ENCODE results near the gene CRIP1.

The CRIP1 gene

GRCh38 chr14:105471823-105472485 lies 14.7 kb upstream of the CRIP1 start:
- no peak overlapping the region for H3K27ac Mint-ChIP-seq

GRCh38 chr14:105472486-105472991 lies 14.1 kb upstream of the CRIP1 start:
- H3K36me3 Mint-ChIP-seq (ENCODE audit: low read depth) = peaks cover 2% of the 10 kb centered on the region
- H3K27me3 Mint-ChIP-seq = peaks cover 14% of the 10 kb centered on the region
- ATAC-seq = no peak
- H3K27ac Mint-ChIP-seq = no peak overlapping the region
- no peaks in the 10 kb centered on the region for H3K9me3 Mint-ChIP-seq
- no peak for DNase-seq
- peaks cover 9% of the 10 kb centered on the region for H3K4me1 Mint-ChIP-seq
- no peak overlapping the region for H3K4me3 Mint-ChIP-seq

More at GRCh38 chr14:105471823-105472485, 14.7 kb upstream of the CRIP1 start:
- Mint-ChIP-seq H3K4me3 (no peak overlapping the region), H3K9me3 (no peaks in the 10 kb centered on the region), H3K4me1 (peaks cover 5% of the 10 kb centered on the region), H3K27me3 (peaks cover 9% of the 10 kb centered on the region), H3K36me3 (ENCODE audit: low read depth) (no peaks in the 10 kb centered on the region)
- DNase-seq (no peak), ATAC-seq (no peak)

DNA sequence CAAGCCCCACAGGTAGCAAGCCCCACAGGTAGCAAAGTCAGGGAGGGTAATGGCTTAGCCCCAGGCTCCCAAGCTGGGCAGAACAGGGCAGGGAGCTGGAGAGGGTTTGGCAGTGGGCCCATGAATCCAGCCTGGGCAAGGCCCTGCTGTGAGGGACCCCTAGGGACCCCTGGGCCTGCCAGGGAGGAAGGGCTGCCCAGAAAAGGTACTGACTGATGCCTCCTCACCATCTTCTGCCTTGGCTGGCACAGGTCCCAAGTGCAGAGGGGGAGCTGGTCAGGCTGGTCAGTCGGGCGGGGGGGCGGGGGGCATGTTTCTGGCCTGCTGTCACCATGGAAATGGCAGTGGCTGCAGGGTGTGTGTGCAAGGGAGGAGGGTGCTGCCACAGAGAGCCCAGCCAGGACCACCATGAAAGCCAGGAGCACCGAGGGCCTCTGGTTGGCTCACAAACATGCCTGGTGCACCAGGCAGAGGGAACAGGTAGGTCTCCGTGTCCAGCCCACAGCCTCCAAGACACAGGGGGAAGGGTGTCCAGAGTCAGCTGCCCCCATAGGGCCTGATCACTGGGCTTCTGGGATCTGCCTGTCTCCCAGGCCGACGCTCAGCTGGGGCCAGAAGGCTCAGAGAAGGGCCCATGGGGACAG lies 13.5 kb upstream of the CRIP1 start:
- H3K27me3 Mint-ChIP-seq = peaks cover 14% of the 10 kb centered on the region
- no peak for ATAC-seq
- no peaks in the 10 kb centered on the region for H3K9me3 Mint-ChIP-seq
- peaks cover 9% of the 10 kb centered on the region for H3K4me1 Mint-ChIP-seq
- no peak overlapping the region for H3K27ac Mint-ChIP-seq
- H3K4me3 Mint-ChIP-seq = no peak overlapping the region
- H3K36me3 Mint-ChIP-seq (ENCODE audit: low read depth) = peaks cover 2% of the 10 kb centered on the region
- no peak for DNase-seq

GRCh38 chr14:105473677-105474482 lies 12.8 kb upstream of the CRIP1 start:
- no peaks in the 10 kb centered on the region for H3K9me3 Mint-ChIP-seq
- H3K27ac Mint-ChIP-seq = no peak overlapping the region
- H3K36me3 Mint-ChIP-seq (ENCODE audit: low read depth) = peaks cover 2% of the 10 kb centered on the region
- ATAC-seq (peak; percentile 37), DNase-seq (peak; percentile 47)
- H3K27me3 Mint-ChIP-seq = peaks cover 14% of the 10 kb centered on the region
- no peak overlapping the region for H3K4me3 Mint-ChIP-seq
- H3K4me1 Mint-ChIP-seq = peaks cover 9% of the 10 kb centered on the region

GRCh38 chr14:105474483-105475268 lies 12.0 kb upstream of the CRIP1 start, which contains the start of gene CRIP2:
TSS of gene CRIP2 (plus strand) at chr14:105474821. CDS start at chr14:105474863, 42 bp downstream.
- peak within 1 kb of the TSS; percentile 32 for H3K4me3 Mint-ChIP-seq
- ATAC-seq (peak; percentile 25), DNase-seq (peak; percentile 27)
- H3K27ac Mint-ChIP-seq = no peak within 1 kb of the TSS
- H3K27me3 Mint-ChIP-seq = peaks cover 19% of the 10 kb centered on the region
- peaks cover 9% of the 10 kb centered on the region for H3K4me1 Mint-ChIP-seq
- peaks cover 2% of the 10 kb centered on the region for H3K36me3 Mint-ChIP-seq (ENCODE audit: low read depth)
- no peaks in the 10 kb centered on the region for H3K9me3 Mint-ChIP-seq

GRCh38 chr14:105475269-105476096 lies 11.2 kb upstream of the CRIP1 start:
- no peak overlapping the region for H3K27ac Mint-ChIP-seq
- H3K27me3 Mint-ChIP-seq = peaks cover 23% of the 10 kb centered on the region
- peaks cover 16% of the 10 kb centered on the region for H3K4me1 Mint-ChIP-seq
- H3K4me3 Mint-ChIP-seq = peak overlapping the region; percentile 32
- peaks cover 2% of the 10 kb centered on the region for H3K36me3 Mint-ChIP-seq (ENCODE audit: low read depth)
- no peaks in the 10 kb centered on the region for H3K9me3 Mint-ChIP-seq
- DNase-seq (no peak), ATAC-seq (no peak)

DNA sequence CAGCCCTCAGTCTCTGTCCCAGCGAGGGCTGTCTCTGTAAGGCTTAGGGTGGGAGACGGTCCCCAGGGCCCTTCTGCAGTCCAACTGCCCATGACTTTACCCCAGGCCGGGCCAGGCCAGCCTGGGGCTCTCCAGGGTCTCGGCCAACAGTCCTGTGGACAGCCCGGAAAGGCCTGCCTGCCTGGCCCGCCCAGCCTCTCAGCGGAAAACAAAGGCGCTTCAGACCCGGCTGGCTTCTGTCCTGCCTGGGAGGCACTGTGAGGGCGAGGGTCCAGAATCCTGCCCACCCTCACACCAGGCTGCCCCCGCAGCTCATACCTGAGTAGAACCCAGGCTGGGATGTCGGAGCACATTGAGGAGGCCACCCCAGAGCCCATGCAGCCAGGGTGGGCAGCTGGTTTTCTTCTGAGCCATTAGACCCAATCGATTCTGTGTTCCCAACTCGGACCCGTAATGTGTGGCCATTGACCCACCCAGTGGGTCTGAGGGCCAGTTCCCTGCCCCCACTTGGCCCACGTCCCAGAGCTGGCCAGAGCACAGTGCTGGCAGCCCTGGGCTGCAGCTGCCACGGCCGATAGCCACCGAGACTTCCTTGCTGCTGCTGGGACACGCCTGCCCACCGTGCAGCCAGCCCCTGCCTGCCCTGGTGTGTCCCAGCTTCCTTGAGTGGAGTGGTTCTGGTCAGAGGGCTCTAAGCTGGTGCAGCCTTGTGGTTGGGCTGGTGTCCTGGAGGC lies 10.4 kb upstream of the CRIP1 start:
- Mint-ChIP-seq H3K36me3 (ENCODE audit: low read depth) (peaks cover 2% of the 10 kb centered on the region), H3K27me3 (peaks cover 23% of the 10 kb centered on the region), H3K9me3 (no peaks in the 10 kb centered on the region), H3K27ac (no peak overlapping the region), H3K4me1 (peaks cover 23% of the 10 kb centered on the region), H3K4me3 (no peak overlapping the region)
- no peak for DNase-seq
- no peak for ATAC-seq

DNA sequence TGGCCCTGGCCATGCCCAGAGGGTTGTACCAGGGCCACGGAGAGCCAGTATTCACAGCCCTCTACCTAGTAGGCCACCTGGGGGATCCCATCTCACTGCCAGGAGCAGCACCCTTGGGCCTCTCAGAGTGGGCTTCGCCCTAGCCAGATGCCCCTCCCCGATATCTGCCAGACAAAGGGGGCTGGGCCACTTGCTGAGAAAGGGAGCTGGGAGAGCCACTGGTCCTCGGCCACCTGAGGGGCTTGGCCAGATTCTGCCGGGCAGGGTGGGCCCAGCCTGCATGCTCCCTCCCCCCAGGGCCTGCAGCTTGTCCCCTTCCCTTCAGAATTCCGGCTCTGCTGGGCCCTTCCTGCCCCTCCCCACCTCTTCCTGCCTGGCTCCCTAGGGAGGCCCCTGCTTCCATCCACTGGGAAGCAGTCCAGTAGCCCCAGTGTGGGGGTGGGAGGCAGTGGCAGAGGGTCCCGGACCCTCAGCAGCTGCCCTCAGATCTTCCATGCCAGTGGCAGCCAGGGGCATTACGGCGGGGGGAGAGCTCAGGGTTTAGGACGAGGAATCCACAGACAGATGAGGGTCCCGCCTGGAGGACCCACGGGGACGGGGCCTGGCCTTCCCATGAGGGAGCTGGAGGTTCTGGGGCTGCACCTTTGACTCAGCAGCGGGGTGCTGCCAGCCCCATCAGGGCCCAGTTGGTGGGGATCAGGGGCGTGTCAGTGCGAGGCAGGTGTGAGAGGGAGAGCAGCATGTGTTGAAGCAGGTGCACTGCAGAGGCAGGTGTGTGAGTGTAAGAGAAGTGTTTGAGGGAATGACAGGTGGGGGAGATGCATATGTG lies 9.6 kb upstream of the CRIP1 start:
- Mint-ChIP-seq H3K4me1 (peaks cover 28% of the 10 kb centered on the region), H3K36me3 (ENCODE audit: low read depth) (peaks cover 2% of the 10 kb centered on the region), H3K27ac (no peak overlapping the region), H3K4me3 (no peak overlapping the region), H3K27me3 (peaks cover 23% of the 10 kb centered on the region), H3K9me3 (no peaks in the 10 kb centered on the region)
- DNase-seq (no peak), ATAC-seq (no peak)

DNA sequence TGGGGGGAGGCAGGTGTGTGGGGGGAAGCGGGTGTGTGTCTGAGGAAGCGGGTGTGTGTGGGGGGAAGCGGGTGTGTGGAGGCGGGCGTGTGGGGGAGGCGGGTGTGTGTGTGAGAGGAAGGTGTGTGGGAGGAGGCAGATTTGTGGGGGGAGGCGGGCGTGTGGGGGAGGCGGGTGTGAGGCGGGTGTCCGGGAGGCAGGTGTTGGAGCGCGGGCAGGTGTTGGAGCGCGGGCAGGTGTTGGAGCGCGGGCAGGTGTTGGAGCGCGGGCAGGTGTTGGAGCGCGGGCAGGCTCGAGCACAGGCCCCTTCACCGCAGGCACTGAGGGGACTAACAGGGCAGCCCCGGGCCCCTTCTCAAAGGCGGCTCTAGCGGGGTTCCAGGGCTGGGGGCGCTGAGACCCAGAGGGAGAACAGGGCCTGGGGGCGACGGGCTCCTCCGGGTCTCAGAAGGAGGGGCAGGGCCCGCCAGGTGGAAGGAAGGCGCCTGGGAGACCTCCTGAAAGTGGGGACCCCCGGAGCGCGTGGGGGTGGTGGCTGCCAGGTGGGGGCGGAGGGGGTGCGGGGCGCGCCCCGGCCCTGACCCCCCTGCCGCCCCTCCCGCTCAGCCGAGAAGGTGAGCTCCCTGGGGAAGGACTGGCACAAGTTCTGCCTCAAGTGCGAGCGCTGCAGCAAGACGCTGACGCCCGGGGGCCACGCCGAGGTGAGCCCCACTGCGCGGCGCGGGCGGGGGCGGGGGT lies 8.9 kb upstream of the CRIP1 start:
- peaks cover 35% of the 10 kb centered on the region for H3K4me1 Mint-ChIP-seq
- no peaks in the 10 kb centered on the region for H3K9me3 Mint-ChIP-seq
- H3K27ac Mint-ChIP-seq = no peak overlapping the region
- peaks cover 2% of the 10 kb centered on the region for H3K36me3 Mint-ChIP-seq (ENCODE audit: low read depth)
- peak; percentile 13 for DNase-seq
- ATAC-seq = no peak
- H3K27me3 Mint-ChIP-seq = peaks cover 23% of the 10 kb centered on the region
- H3K4me3 Mint-ChIP-seq = no peak overlapping the region

DNA sequence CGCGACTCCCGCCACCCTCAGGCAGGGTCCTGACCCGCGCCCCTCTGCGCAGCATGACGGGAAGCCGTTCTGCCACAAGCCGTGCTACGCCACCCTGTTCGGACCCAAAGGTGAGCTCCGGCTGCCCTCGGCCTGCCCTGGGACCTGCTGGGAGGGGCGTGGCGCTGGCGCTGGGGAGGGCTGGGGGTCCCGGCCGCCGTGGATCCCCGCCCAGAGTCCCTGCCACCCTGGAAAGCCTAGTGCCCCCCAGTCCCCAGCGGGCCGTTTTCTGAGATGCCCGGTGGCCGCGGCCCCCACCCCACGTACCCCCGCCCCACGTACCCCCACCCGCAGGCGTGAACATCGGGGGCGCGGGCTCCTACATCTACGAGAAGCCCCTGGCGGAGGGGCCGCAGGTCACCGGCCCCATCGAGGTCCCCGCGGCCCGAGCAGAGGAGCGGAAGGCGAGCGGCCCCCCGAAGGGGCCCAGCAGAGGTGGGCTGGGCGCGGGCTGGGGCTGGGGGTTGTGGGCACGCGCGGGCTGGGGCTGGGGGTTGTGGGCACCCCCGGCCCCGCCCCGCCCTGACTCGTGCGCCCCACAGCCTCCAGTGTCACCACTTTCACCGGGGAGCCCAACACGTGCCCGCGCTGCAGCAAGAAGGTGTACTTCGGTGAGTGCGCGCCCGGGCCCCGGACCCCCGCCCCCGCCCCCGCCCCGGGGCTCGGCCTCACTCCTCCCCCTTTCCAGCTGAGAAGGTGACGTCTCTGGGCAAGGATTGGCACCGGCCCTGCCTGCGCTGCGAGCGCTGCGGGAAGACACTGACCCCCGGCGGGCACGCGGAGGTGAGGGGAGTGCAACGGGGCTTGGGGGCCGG lies 8.1 kb upstream of the CRIP1 start:
- Mint-ChIP-seq H3K27ac (no peak overlapping the region), H3K27me3 (peaks cover 23% of the 10 kb centered on the region), H3K4me1 (peaks cover 40% of the 10 kb centered on the region), H3K9me3 (no peaks in the 10 kb centered on the region), H3K36me3 (ENCODE audit: low read depth) (peaks cover 2% of the 10 kb centered on the region), H3K4me3 (no peak overlapping the region)
- ATAC-seq = no peak
- DNase-seq = no peak

DNA sequence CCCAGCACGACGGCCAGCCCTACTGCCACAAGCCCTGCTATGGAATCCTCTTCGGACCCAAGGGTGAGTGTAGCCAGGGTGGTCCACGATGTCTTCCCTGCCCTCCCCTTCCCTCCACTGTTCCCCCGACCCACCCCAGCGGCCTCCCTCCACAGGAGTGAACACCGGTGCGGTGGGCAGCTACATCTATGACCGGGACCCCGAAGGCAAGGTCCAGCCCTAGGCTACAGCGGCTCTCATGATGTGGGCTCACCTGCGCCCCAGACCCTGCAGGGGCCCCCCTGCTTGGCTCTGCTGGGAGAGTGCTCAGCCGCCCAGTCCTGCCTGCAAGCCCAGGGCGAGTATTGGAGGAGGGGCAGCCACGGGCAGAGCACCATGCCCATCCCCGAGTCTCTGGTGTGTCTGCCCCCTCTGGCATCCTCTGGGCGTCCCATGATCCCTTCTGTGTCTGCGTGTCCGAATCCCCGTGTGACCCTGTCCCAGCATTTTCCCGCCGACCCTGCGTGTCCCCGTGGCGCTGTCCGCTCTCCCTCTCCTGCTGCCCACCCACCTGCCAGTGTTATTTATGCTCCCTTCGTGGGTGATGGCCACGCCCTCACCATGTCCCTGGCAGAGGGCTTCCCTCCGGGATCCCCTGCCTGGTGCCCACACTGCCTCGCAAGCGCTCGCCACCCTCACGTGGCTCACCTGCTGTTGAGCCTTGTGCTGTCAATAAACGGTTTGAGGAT lies 7.1 kb upstream of the CRIP1 start:
- DNase-seq (no peak), ATAC-seq (no peak)
- peaks cover 46% of the 10 kb centered on the region for H3K4me1 Mint-ChIP-seq
- H3K4me3 Mint-ChIP-seq = no peak overlapping the region
- no peaks in the 10 kb centered on the region for H3K9me3 Mint-ChIP-seq
- H3K27ac Mint-ChIP-seq = no peak overlapping the region
- peaks cover 23% of the 10 kb centered on the region for H3K27me3 Mint-ChIP-seq
- peaks cover 2% of the 10 kb centered on the region for H3K36me3 Mint-ChIP-seq (ENCODE audit: low read depth)

Measured in activated naive CD8-positive, alpha-beta T cell treated with anti-CD3 and anti-CD28 coated beads, Interleukin-2, amount 50 U/mL, for 24 hours (primary cell).